ENCODE data around the gene MTO1.

DNA sequence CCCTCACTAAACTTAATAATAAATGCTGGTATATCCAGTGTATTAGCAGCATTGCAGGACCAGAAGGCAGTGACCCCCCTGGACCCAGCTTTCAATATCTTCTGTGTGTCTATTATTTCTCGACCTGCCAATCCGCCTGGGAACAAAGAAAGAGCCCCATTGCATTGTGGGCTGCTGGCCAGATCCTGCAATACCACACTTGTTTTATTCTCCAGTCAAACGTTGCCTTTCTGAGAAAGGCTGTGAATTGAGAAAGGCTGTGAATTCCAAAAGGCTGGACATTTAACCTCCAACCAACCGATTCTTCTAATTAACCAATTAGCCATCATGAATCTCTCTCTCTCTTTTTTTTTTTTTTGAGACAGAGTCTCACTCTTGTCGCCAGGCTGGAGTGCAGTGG is 1.5 kb upstream of the MTO1 start:
- TF ChIP-seq, protein P1, sequence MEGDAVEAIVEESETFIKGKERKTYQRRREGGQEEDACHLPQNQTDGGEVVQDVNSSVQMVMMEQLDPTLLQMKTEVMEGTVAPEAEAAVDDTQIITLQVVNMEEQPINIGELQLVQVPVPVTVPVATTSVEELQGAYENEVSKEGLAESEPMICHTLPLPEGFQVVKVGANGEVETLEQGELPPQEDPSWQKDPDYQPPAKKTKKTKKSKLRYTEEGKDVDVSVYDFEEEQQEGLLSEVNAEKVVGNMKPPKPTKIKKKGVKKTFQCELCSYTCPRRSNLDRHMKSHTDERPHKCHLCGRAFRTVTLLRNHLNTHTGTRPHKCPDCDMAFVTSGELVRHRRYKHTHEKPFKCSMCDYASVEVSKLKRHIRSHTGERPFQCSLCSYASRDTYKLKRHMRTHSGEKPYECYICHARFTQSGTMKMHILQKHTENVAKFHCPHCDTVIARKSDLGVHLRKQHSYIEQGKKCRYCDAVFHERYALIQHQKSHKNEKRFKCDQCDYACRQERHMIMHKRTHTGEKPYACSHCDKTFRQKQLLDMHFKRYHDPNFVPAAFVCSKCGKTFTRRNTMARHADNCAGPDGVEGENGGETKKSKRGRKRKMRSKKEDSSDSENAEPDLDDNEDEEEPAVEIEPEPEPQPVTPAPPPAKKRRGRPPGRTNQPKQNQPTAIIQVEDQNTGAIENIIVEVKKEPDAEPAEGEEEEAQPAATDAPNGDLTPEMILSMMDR (IDR thresholded peaks at IDR 0.05) = no peak
- TF ChIP-seq POLR2AphosphoS5 (IDR thresholded peaks at IDR 0.05) = no peak
- TF ChIP-seq POLR2A (IDR thresholded peaks at IDR 0.05) = no peak
